ENCODE measurements around the gene RNF112. TPM values are rescaled to one million over a fixed set of nuclear protein-coding genes. Genes with fewer than 3 reads are reported as not detected.

RNF112 gene
- total RNA-seq, 8 experiments from 2014 or later = 0.35 to 3.7 (median 1.7) TPM; not detected in 1

Other genes with a start within 250 kb of the RNF112 start
- 10 to 100 TPM; 18.0 to 32.3 (median 20.7) TPM for gene EPN2, start 173.9 kb upstream of the RNF112 start, total RNA-seq
- 10 to 100 TPM; 22.5 to 48.1 (median 36.5) TPM for gene B9D1, start 48.5 kb upstream of the RNF112 start, total RNA-seq
- gene MAPK7, start 32.7 kb upstream of the RNF112 start, total RNA-seq = 10 to 100 TPM in 7 of 8 experiments, 1 to 10 TPM in 1; 9.8 to 20.1 (median 13.4) TPM
- gene MFAP4, start 24.0 kb upstream of the RNF112 start, total RNA-seq = 100 to 1,000 TPM in 1 of 8 experiments, 10 to 100 TPM in 2, 1 to 10 TPM in 5; 3.2 to 186 (median 7.0) TPM
- 10 to 100 TPM in 1 of 8 experiments, 1 to 10 TPM in 2, under 1 TPM in 4, not detected in 1; 0.17 to 10.8 (median 0.81) TPM for gene SLC47A1, start 122.6 kb downstream of the RNF112 start, total RNA-seq
- 10 to 100 TPM; 25.6 to 47.2 (median 30.4) TPM for gene ALDH3A2, start 237.5 kb downstream of the RNF112 start, total RNA-seq